Stimulated activated CD8-positive, alpha-beta memory T cell treated with anti-CD3 and anti-CD28 coated beads, Interleukin-7, amount 100 ng/mL, for 48 hours (primary cell): ENCODE results near the gene TSTD1.
"Not testable (repeated sequence)": the region's sequence is repeated elsewhere in the genome, so short reads cannot be mapped to it uniquely, and the experiment has no call there.

ENCODE experiments used
- DNase-seq, 2 donors: peaks; one replicate each; pipeline ENCODE4 v3.0.0-alpha.2; 2020; ENCODE audit warnings: low read depth in 1 of 2; ENCODE audit errors: extremely low read depth in 1 of 2

The TSTD1 gene

GRCh38 chr1:161039154-161039545 lies 386 bp upstream of the TSTD1 start:
- no peak for DNase-seq

DNA sequence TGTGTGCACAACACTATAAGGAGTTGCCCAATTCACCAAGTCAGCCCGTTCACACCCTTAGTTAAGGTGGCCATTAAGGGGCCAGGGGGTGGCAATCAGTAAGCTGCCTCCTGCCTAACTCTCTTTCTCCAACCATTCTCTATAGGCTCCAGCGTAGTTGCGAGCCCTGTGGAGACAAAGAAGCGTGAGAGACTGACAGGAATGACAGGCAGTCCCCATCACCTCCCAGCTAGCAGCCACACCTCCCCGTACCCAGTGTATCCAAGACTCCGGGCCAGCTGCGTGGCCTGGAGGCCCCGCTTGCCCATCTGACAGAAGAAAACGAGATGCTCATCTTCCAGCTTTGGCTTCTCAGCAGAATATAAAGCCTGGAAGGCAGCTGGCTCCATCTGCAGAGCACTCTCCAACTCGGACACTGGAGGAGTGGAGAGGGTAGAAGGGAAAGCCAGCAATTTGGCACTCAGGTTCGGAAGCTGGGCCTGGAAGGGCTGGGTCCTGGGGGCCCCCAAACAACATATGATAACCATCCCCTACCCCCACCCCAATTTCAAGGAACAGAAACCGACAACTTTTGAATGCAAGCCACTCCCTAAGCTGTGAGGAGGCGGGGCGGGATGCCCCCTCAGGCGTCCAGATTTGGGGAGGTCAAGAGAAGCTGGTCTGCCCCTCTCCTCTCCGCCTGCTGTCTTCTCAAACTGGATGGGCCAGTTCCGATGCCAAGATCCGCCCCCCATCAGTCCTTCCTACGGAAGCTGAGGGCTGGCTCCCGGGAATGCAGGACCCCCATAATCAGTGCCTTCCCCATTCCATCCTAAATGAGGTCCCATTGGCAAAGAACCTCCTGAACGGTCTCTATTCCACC lies 872 bp downstream of the TSTD1 start:
- DNase-seq, result no peak

DNA sequence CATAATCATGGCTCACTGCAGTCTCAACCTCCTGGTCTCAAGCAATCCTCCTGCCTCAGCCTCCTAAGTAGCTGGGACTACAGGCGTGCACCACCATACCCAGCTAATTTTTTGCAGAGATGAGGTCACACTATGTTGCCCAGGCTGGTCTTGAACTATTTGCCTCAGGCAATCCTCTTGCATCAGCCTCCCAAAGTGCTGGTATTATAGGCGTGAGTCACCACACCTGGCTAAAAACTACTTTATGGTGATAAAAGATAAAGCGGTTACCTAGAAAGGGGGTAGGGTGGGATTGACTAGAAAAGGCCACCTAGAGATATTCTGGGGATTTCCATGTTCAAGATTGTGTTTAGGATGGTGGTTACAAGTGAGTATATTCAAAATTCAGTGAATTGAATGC lies 5.0 kb downstream of the TSTD1 start:
- DNase-seq, result no peak

DNA sequence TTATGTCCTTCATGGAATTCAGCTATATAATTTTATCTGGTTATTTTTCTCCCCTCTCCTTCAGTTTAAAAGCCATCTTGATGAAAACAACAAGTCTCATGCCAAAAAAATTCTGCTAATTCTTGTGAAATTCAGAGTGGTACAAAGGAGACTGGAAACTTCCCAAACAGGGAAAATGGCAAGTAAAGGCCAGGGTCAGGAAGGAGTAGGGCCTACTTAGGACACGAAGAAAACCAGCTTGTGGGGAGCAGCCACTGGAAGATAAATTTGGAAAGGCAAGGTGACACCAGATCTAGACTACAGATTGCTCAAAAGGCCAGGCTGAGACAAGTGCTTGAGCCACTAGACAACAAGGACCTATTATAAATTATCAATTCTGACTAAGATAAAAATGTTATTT lies 6.4 kb downstream of the TSTD1 start:
- no peak for DNase-seq

- DNase-seq, result no peak
Observed at GRCh38 chr1:161031874-161032273, 6.9 kb downstream of the TSTD1 start.

DNA sequence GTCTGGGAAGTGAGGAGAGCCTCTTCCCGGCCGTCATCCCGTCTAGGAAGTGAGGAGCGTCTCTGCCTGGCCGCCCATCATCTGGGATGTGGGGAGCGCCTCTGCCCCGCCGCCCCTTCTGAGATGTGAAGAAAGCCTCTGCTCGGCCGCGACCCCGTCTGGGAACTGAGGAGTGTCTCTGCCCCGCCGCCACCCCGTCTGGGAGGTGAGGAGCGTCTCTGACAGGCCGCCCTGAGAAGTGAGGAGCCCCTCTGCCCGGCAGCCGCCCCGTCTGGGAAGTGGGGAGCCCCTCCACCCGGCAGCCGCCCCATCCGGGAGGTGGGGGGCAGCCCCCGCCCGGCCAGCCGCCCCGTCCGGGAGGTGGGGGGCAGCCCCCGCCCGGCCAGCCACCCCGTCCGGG lies 9.3 kb downstream of the TSTD1 start:
- DNase-seq, result not testable (repeated sequence)

GRCh38 chr1:161026954-161027353 lies 11.8 kb downstream of the TSTD1 start:
- DNase-seq, result not testable (repeated sequence)

GRCh38 chr1:161022432-161022831 lies 16.3 kb downstream of the TSTD1 start:
- not testable (repeated sequence) for DNase-seq

DNA sequence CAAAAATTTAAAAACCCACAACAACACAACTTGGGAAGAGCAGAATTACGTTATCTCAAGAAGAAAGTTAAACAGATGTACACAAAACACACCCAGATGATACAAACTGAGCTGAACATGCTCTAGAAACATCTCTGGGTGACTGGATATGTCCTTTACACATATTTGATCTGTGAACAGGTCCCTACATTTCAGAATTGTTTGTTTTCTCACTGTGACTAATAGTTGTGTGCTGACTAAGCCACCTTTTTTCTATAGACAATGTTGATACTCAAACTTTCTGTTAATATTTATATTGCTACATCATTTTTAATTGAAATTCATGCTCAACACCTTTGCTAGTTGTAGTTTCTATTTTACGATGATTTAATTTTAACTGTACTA lies 16.8 kb downstream of the TSTD1 start:
- no peak for DNase-seq

- peak; percentile 62 to 81 for DNase-seq
Observed at GRCh38 chr1:161021165-161021969, 17.4 kb downstream of the TSTD1 start.

DNA sequence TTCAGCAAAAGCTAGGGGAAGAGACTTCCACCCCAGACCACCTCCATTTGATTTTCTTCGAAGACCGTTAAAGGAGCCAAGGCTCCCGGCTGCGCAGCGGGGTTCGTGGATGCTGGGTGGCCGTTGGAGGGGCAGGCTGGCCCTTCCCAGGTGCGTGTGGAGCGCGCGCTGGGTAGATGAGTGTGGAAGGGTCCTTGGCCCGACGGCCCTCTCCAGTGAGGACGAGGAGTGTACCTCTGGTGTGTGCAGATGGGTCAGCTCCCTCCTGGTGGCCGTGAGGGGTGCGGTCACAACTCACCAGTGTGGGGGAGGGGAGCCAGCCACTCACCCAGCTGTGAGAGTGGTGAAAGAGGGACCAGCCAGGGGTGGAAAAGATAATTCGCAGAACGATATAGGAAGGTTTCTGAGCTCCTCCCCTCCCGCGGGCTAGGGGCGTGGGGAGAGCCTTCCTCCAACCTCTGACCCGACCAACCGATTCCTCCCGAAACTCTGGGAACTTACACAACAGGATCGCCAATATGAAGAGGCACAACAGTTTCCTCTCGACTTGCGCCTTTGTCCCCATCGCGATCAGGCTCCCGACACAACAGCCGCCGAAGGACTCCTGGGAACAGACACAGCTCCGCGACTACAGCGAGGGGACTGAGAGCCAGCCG lies 18.1 kb downstream of the TSTD1 start, which contains the start of gene F11R:
Gene F11R, minus strand, starts transcription at position 644 of the 656 bp plus-strand sequence. Its CDS starts 79 bp downstream, at position 565.
- DNase-seq, result no peak

- no peak for DNase-seq
Observed at GRCh38 chr1:161019751-161020495, 18.8 kb downstream of the TSTD1 start.

DNA sequence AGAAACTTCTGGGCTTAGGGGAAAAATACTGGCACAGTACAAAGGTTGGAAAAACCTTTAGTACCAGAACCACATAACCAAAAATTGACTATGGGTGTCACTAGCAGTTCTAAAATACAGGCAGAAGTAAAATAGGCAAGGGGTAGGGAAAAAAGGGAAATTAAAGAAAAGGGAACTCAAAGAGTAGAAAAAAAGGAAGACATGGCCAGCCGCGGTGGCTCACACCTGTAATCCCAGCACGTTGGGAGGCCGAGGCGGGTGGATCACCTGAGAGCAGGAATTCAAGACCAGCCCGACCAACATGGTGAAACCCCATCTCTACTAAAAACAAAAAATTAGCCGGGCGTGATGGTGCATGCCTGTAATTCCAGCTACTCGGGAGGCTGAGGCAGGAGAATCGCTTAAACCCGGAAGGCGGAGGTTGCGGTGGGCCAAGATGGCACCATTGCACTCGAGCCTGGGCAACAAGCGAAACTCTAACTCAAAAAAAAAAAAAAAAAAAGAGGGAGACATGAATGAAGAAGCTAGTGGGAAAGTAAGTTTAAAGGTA lies 19.6 kb downstream of the TSTD1 start:
- DNase-seq, result not testable (repeated sequence)

- no peak for DNase-seq
Observed at GRCh38 chr1:161018631-161018930, 20.2 kb downstream of the TSTD1 start.

DNA sequence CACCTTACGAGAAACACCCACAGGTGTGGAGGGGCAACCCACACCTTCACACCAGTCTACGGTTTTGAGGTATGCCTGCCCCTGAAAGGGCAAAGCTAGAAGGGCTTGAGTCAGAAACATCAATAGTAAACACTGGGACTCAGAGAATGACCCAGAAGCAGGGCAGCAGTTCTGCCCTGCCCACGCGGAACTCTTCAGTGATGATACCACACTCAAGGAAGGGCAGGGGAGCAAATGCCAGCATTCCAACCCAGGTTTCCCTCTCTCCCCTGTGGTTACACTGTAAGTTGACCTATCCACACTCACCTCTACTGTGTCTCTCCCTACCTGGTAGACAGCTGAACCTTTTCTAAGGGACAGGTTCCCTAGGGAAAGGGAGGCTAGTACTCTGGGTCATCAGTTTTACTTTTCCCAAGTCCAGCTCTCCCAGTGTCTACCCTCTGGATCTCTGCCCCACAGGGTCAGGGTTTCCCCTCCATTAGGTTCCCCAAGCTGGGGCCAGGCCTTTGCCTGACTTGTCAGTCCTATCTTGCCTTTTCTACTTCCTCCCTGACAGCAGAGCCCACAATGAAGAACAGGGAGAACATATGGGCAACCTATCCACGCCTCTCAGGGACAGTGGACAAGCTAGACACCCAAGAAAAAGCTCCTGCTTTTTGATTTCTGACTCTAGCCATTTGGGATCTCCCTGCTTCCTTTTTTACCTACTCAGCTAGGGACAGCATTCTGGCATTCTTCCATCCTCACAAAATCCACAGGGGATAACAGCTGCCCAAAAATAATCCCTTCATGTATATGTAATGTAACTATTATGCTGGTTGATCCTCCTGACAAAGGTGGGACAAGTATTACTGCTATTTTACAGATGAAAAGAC lies 20.8 kb downstream of the TSTD1 start:
- DNase-seq, result no peak

- not testable (repeated sequence) for DNase-seq
Observed at GRCh38 chr1:161017181-161017580, 21.6 kb downstream of the TSTD1 start.

DNA sequence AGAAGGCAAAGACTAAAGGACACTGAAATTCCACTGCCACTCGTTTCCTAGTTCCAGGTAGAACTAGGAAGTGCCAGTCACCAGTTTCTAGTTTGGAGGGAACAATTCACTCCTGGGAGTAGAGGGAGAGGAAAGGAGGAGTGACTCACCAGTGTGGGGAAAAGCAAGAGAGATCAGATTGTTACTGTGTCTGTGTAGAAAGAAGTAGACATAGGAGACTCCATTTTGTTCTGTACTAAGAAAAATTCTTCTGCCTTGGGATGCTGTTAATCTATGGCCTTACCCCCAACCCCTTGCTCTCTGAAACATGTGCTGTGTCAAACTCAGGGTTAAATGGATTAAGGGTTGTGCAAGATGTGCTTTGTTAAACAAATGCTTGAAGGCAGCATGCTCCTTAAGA lies 22.1 kb downstream of the TSTD1 start:
- not testable (repeated sequence) for DNase-seq

DNA sequence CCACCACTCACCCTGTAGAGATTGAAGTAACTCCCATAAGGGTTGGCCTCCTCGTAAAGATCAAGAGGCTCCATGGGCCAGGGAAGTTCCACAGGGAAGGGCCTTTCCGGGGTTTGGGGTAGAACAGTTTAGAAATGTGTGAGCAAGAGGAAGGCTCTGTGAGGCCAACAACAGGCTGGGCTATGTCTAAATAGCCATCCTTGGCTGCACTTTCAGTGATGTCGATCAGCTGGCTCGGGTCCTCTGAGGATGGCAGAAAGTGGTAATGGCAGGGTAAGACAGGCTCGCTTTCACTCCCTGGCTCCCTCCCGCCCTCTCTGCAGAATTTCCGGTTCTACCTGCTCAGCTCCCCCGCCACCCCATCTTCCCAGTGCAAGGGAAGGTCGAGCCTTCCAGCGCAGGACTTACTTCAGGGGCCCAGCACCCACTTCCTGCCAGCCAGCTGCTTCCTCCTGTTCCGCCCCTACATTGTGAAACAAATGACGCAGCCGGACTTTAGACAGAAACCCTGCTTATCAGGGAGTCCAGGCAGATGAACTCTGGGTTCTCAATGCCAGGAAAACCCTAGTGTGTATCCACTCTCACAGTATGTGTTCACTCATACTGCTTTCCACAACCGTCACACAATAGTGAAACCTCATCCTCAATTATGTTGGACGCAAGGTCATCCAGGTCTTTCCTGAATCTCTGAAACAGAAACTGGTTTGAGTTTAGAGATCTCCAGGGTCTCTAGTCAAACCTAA lies 25.1 kb downstream of the TSTD1 start:
- DNase-seq, result peak; percentile 60 to 75

DNA sequence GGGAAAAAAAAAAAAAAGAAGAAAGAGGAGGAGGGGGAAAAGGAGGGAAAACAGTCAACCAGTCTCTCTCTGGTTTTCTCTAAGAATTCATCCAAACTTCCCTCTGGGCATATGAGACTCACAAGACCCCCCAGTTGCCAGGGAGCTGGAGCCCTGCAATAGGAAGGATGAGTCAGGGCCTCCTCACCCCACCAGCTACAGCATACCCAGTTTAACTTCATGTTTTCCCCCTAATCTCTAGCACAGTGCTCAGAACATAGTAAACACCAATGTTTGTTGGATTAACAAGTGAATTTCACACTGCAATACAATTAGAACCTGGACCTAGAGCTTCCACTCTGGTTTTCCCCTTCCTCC lies 25.7 kb downstream of the TSTD1 start:
- no peak for DNase-seq
